GM19099 (cell line): Measurements from ENCODE around the gene LAPTM4A.

Experiments used
- POLR2A ChIP-seq: IDR thresholded peaks from 3 replicates; pipeline ENCODE4 v1.6.1; 2011; ENCODE audit warnings: low read depth; ENCODE audit not compliant: insufficient read length; ENCODE audit errors: extremely low read depth

The LAPTM4A gene

GRCh38 chr2:20061940-20062339 is 10.5 kb upstream of the LAPTM4A start:
- TF ChIP-seq POLR2A, result no peak

- no peak for TF ChIP-seq POLR2A
Measured at GRCh38 chr2:20061476-20061875, 10.0 kb upstream of the LAPTM4A start.

GRCh38 chr2:20060106-20060505 is 8.7 kb upstream of the LAPTM4A start:
- TF ChIP-seq POLR2A, result no peak

- no peak for TF ChIP-seq POLR2A
Measured at GRCh38 chr2:20057268-20057667, 5.8 kb upstream of the LAPTM4A start.

- no peak for TF ChIP-seq POLR2A
Measured at GRCh38 chr2:20054931-20055330, 3.5 kb upstream of the LAPTM4A start.

- no peak for TF ChIP-seq POLR2A
Measured at GRCh38 chr2:20054119-20054518, 2.7 kb upstream of the LAPTM4A start.

- TF ChIP-seq POLR2A, result no peak
Measured at GRCh38 chr2:20052861-20053281, 1.4 kb upstream of the LAPTM4A start.

GRCh38 chr2:20052229-20052851 is 912 bp upstream of the LAPTM4A start:
- no peak for TF ChIP-seq POLR2A

GRCh38 chr2:20050646-20051531 is 539 bp downstream of the LAPTM4A start:
- no peak for TF ChIP-seq POLR2A

- no peak for TF ChIP-seq POLR2A
Measured at GRCh38 chr2:20050104-20050645, 1.3 kb downstream of the LAPTM4A start.

GRCh38 chr2:20049637-20050036 is 1.8 kb downstream of the LAPTM4A start:
- no peak for TF ChIP-seq POLR2A

GRCh38 chr2:20048488-20049448 is 2.7 kb downstream of the LAPTM4A start:
- no peak for TF ChIP-seq POLR2A

GRCh38 chr2:20044778-20045177 is 6.7 kb downstream of the LAPTM4A start:
- no peak for TF ChIP-seq POLR2A

GRCh38 chr2:20042531-20042930 is 8.9 kb downstream of the LAPTM4A start:
- TF ChIP-seq POLR2A, result no peak
